ENCODE measurements around the gene LMOD1.

Gene LMOD1

GRCh38 chr1:201938440-201939035 lies 7.8 kb downstream of the LMOD1 start:
- TF ChIP-seq GATA3 (IDR thresholded peaks at IDR 0.05; ENCODE audit: low read depth, low read length) (no peak), GATA2 (IDR thresholded peaks at IDR 0.05; ENCODE audit: low read depth, low read length) (no peak)

GRCh38 chr1:201937624-201938213 lies 8.6 kb downstream of the LMOD1 start:
- no peak for TF ChIP-seq GATA2 (IDR thresholded peaks at IDR 0.05; ENCODE audit: low read depth, low read length)
- no peak for TF ChIP-seq GATA3 (IDR thresholded peaks at IDR 0.05; ENCODE audit: low read depth, low read length)

DNA sequence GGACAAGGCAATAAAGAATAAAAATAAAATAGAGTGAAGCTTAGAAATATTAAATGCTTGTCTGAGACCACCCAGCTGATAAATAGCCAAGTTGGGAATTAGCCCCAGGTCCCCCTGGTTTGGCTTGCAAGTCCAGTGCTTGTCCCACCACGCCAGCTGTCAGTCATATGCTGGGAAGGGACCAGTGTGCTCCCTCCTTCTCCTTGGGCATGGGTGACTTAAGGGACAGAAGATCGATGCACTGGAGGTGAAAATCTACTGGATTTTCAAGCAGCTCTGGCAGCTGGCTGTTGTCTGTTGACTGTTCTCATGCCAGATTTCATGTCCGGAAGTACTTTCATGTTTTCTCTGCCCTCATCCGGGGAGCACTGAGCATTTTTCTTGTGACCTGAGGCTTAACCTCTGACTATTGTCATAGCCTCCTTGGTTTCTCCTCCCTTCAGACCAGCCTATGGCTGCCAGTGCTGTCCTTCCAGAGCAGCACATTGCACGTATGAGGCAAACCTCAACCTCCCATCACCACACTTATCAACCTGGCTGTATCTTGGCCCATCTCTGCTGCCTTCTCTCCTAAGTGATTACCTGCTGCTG lies 12.4 kb downstream of the LMOD1 start:
- no peak for TF ChIP-seq GATA2 (IDR thresholded peaks at IDR 0.05; ENCODE audit: low read depth, low read length)
- TF ChIP-seq GATA3 (IDR thresholded peaks at IDR 0.05; ENCODE audit: low read depth, low read length): no peak

DNA sequence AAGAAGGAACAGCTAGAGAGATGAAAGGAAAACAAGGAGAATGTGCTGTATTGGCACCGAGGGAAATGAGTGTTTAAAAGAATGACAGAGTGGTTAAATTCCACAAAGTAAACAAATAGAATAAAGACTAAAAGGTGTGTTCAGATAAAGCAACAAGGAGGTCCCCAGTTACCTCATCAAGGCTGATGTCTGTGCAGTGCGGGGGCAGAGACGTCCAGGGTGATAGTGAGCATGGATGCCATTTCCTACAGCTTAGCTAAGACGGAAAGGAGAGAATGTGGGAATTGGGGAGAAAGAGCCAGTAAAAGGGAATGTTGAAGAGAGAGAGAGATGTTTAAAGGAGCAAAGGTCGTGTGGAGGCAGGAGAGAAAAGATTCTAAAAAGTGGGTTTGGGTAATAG lies 15.5 kb downstream of the LMOD1 start:
- TF ChIP-seq GATA2 (IDR thresholded peaks at IDR 0.05; ENCODE audit: low read depth, low read length) (no peak), GATA3 (IDR thresholded peaks at IDR 0.05; ENCODE audit: low read depth, low read length) (no peak)

DNA sequence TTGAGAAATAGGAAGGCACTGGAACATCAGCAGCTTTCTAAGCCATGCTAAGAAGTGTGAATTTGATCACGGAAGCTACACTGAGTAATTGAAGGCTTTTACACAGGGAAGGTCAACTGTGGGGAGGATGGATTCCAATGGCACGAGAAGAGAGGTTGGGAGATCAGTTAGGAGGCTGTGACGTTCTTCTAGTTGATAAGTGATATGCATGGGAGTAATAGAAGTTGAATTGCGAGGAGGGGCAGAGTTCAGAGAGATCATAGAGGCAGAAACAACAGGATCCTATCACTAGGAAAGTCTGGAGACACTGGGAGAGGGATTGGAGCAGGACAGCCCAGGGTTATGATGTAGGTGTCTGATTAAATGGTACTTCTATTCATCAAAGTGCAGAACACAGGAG lies 16.2 kb downstream of the LMOD1 start:
- no peak for TF ChIP-seq GATA3 (IDR thresholded peaks at IDR 0.05; ENCODE audit: low read depth, low read length)
- no peak for TF ChIP-seq GATA2 (IDR thresholded peaks at IDR 0.05; ENCODE audit: low read depth, low read length)

- TF ChIP-seq GATA2 (IDR thresholded peaks at IDR 0.05; ENCODE audit: low read depth, low read length) (no peak), GATA3 (IDR thresholded peaks at IDR 0.05; ENCODE audit: low read depth, low read length) (no peak)
Measured at GRCh38 chr1:201928266-201928665, 18.1 kb downstream of the LMOD1 start.

GRCh38 chr1:201925981-201926645 lies 20.2 kb downstream of the LMOD1 start:
- TF ChIP-seq GATA3 (IDR thresholded peaks at IDR 0.05; ENCODE audit: low read depth, low read length) (no peak), GATA2 (IDR thresholded peaks at IDR 0.05; ENCODE audit: low read depth, low read length) (no peak)

DNA sequence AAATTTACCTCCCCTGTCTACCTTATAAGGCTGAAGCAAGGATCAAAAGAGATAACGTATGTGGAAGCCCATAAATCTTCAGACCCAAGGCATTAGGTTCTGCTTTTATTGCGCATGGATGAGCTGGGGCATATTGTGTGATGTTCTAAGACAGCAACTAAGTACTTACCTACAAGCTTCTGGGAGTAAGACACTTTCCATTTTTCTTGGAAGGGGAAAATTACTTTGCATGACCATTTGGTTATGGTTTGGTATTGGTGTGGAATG lies 21.1 kb downstream of the LMOD1 start:
- no peak for TF ChIP-seq GATA3 (IDR thresholded peaks at IDR 0.05; ENCODE audit: low read depth, low read length)
- no peak for TF ChIP-seq GATA2 (IDR thresholded peaks at IDR 0.05; ENCODE audit: low read depth, low read length)

GRCh38 chr1:201921952-201922558 lies 24.3 kb downstream of the LMOD1 start:
- TF ChIP-seq GATA2 (IDR thresholded peaks at IDR 0.05; ENCODE audit: low read depth, low read length) (no peak), GATA3 (IDR thresholded peaks at IDR 0.05; ENCODE audit: low read depth, low read length) (no peak)

GRCh38 chr1:201918343-201918742 lies 28.0 kb downstream of the LMOD1 start:
- no peak for TF ChIP-seq GATA2 (IDR thresholded peaks at IDR 0.05; ENCODE audit: low read depth, low read length)
- no peak for TF ChIP-seq GATA3 (IDR thresholded peaks at IDR 0.05; ENCODE audit: low read depth, low read length)

DNA sequence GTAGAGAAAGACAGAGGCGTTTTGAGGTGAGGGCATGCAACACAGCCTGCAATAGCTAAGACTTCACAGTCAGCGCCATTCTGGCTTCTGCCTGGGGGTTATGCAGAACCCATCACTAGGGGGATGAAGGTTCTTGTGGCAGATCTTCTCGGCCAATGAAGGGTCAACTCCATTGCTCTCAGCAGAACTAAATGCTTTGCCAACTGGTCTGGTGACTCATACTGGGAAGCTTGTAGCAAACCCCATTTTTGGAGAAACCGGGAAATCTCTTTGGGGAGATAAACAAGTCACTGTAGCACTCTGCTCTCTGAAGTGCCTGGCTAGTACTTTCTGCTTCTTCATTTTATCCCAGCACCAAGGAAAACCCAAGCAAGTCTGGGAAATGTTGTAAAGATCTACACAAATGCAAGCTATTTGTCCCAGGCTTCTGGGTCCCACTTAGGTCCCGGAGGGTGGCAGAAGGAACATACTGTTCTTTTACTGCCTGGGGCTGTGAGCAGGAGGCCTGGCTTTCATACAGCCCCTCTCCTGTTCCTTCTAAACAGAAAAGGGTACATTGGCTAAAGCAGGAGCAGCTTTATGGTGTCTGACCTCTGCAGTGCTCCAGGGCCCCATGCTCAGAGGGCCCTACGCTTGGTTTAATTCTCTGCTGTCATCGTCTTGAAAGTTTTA lies 28.9 kb downstream of the LMOD1 start:
- TF ChIP-seq GATA3 (IDR thresholded peaks at IDR 0.05; ENCODE audit: low read depth, low read length): no peak

GRCh38 chr1:201916649-201917249 lies 29.6 kb downstream of the LMOD1 start:
- TF ChIP-seq GATA3 (IDR thresholded peaks at IDR 0.05; ENCODE audit: low read depth, low read length) (no peak), GATA2 (IDR thresholded peaks at IDR 0.05; ENCODE audit: low read depth, low read length) (peak; percentile 99)

- no peak for TF ChIP-seq GATA3 (IDR thresholded peaks at IDR 0.05; ENCODE audit: low read depth, low read length)
- no peak for TF ChIP-seq GATA2 (IDR thresholded peaks at IDR 0.05; ENCODE audit: low read depth, low read length)
Measured at GRCh38 chr1:201914456-201915235, 31.7 kb downstream of the LMOD1 start.
